Hepatocyte (in vitro differentiated cells): Measurements from ENCODE around the gene NTSR2. TPM values are rescaled to one million over a fixed set of nuclear protein-coding genes. Genes with fewer than 3 reads are reported as not detected.

Experiments used
- DNase-seq: peaks from one replicate; pipeline ENCODE4 v3.0.0-alpha.2; 2016; ENCODE audit warnings: low spot score
- H2AFZ ChIP-seq: fragments of 200-600 bp; sonication (generic); 2 replicates; pipeline ENCODE4 v1.6.0; 2016; ENCODE audit warnings: antibody characterized with exemption, mild to moderate bottlenecking
- H3K27ac ChIP-seq: fragments of 200-600 bp; sonication (generic); 2 replicates; pipeline ENCODE4 v1.5.1; 2016; ENCODE audit warnings: mild to moderate bottlenecking
- H3K27me3 ChIP-seq: fragments of 200-600 bp; sonication (generic); 2 replicates; pipeline ENCODE4 v1.6.1; 2016
- H3K36me3 ChIP-seq: fragments of 200-600 bp; sonication (generic); replicated peaks from 2 replicates; pipeline ENCODE4 v1.5.1; 2016; ENCODE audit warnings: low read depth; ENCODE audit not compliant: insufficient read depth
- H3K4me1 ChIP-seq: fragments of 200-600 bp; sonication (generic); 2 replicates; pipeline ENCODE4 v1.5.1; 2016; ENCODE audit warnings: mild to moderate bottlenecking, moderate library complexity; ENCODE audit not compliant: insufficient read depth
- H3K4me2 ChIP-seq: fragments of 200-600 bp; sonication (generic); 2 replicates; pipeline ENCODE4 v1.6.0; 2016
- H3K4me3 ChIP-seq: fragments of 200-600 bp; sonication (generic); 2 replicates; pipeline ENCODE4 v1.5.1; 2016; ENCODE audit warnings: mild to moderate bottlenecking
- H3K79me2 ChIP-seq: fragments of 200-600 bp; sonication (generic); 2 replicates; pipeline ENCODE4 v1.6.0; 2017; ENCODE audit warnings: mild to moderate bottlenecking
- H3K9me2 ChIP-seq: fragments of 200-600 bp; sonication (generic); replicated peaks from 2 replicates; pipeline ENCODE4 v1.6.0; 2017; ENCODE audit warnings: mild to moderate bottlenecking; ENCODE audit not compliant: insufficient read depth
- H3K9me3 ChIP-seq: fragments of 200-600 bp; sonication (generic); 2 replicates; pipeline ENCODE4 v1.5.1; 2016; ENCODE audit warnings: low read depth, mild to moderate bottlenecking
- H4K20me1 ChIP-seq: fragments of 200-600 bp; sonication (generic); 2 replicates; pipeline ENCODE4 v1.6.0; 2016; ENCODE audit warnings: mild to moderate bottlenecking; ENCODE audit not compliant: insufficient read depth, poor library complexity, severe bottlenecking
- CTCF ChIP-seq: fragments of 200-600 bp; sonication (generic); IDR thresholded peaks from 2 replicates; pipeline ENCODE4 v1.5.1; 2016; ENCODE audit warnings: antibody characterized with exemption, mild to moderate bottlenecking; ENCODE audit not compliant: poor library complexity
- EZH2 ChIP-seq: fragments of 200-600 bp; sonication (generic); IDR thresholded peaks from 2 replicates; pipeline ENCODE4 v1.6.1; 2016; ENCODE audit warnings: antibody characterized with exemption, mild to moderate bottlenecking, borderline replicate concordance
- EZH2phosphoT487 ChIP-seq: fragments of 200-600 bp; sonication (generic); IDR thresholded peaks from one replicate; pipeline ENCODE4 v1.6.1; 2018; ENCODE audit warnings: antibody characterized with exemption, mild to moderate bottlenecking, low read depth, moderate library complexity; ENCODE audit not compliant: unreplicated experiment, severe bottlenecking
- WGBS: methylation state at CpG from one replicate; pipeline ENCODE4 v1.1.6; 2016; ENCODE audit warnings: low lambda C conversion rate; ENCODE audit errors: missing lambda C conversion rate; 5-methylcytosine and 5-hydroxymethylcytosine counted together
- polyA plus RNA-seq: library from polyadenylated mRNA; unstranded; fragments of >200 nt; fragmentation: Nextera tagmentation; extraction: Ambion mirVana; gene quantifications from 2 replicates; pipeline ENCODE4 v1.2.1, GENCODE V29; 2016
- total RNA-seq: library from RNA; depleted of rRNA; stranded (reverse); fragments of >200 nt; gene quantifications from 2 replicates; pipeline ENCODE4 v1.2.3, GENCODE V29; 2014

NTSR2 gene
- total and polyA plus RNA-seq, 2 experiments from 2014 or later, result 0.28 TPM; not detected in 1

GRCh38 chr2:11712866-11713265 is 42.9 kb upstream of the NTSR2 start:
- H4K20me1 ChIP-seq, result no peaks in the 10 kb centered on the region
- H3K4me3 ChIP-seq, result no peak overlapping the region
- no peak overlapping the region for H3K27ac ChIP-seq
- no peaks in the 10 kb centered on the region for H3K9me2 ChIP-seq
- H3K36me3 ChIP-seq, result no peaks in the 10 kb centered on the region
- H2AFZ ChIP-seq, result no peak overlapping the region
- H3K27me3 ChIP-seq, result no peaks in the 10 kb centered on the region
- H3K4me1 ChIP-seq, result peaks cover 17% of the 10 kb centered on the region
- 89% methylated on average over 2 of the region's 2 CpGs for WGBS
- TF ChIP-seq EZH2phosphoT487 (no peak), EZH2 (no peak)
- no peaks in the 10 kb centered on the region for H3K9me3 ChIP-seq
- DNase-seq, result no peak
- no peaks in the 10 kb centered on the region for H3K79me2 ChIP-seq
- H3K4me2 ChIP-seq, result no peak overlapping the region

- WGBS, result 95% methylated on average over 7 of the region's 8 CpGs
- Histone ChIP-seq H3K36me3 (no peaks in the 10 kb centered on the region), H3K4me1 (peaks cover 11% of the 10 kb centered on the region), H3K4me2 (no peak overlapping the region), H3K4me3 (no peak overlapping the region), H3K9me3 (no peaks in the 10 kb centered on the region), H3K9me2 (no peaks in the 10 kb centered on the region), H3K79me2 (no peaks in the 10 kb centered on the region), H4K20me1 (no peaks in the 10 kb centered on the region), H3K27me3 (no peaks in the 10 kb centered on the region), H3K27ac (no peak overlapping the region), H2AFZ (no peak overlapping the region)
- DNase-seq, result no peak
- no peak for TF ChIP-seq EZH2
- TF ChIP-seq CTCF, result no peak
- no peak for TF ChIP-seq EZH2phosphoT487
Measured at GRCh38 chr2:11711751-11712150, 41.8 kb upstream of the NTSR2 start.

- no peaks in the 10 kb centered on the region for H3K36me3 ChIP-seq
- no peak overlapping the region for H3K4me3 ChIP-seq
- H4K20me1 ChIP-seq, result no peaks in the 10 kb centered on the region
- no peaks in the 10 kb centered on the region for H3K79me2 ChIP-seq
- no peak overlapping the region for H2AFZ ChIP-seq
- H3K4me2 ChIP-seq, result no peak overlapping the region
- H3K4me1 ChIP-seq, result peaks cover 11% of the 10 kb centered on the region
- H3K27ac ChIP-seq, result no peak overlapping the region
- 88% methylated on average over 1 of the region's 1 CpG for WGBS
- TF ChIP-seq EZH2 (no peak), EZH2phosphoT487 (no peak), CTCF (no peak)
- H3K9me2 ChIP-seq, result no peaks in the 10 kb centered on the region
- H3K9me3 ChIP-seq, result no peaks in the 10 kb centered on the region
- H3K27me3 ChIP-seq, result no peaks in the 10 kb centered on the region
- no peak for DNase-seq
Measured at GRCh38 chr2:11711354-11711716, 41.3 kb upstream of the NTSR2 start.

DNA sequence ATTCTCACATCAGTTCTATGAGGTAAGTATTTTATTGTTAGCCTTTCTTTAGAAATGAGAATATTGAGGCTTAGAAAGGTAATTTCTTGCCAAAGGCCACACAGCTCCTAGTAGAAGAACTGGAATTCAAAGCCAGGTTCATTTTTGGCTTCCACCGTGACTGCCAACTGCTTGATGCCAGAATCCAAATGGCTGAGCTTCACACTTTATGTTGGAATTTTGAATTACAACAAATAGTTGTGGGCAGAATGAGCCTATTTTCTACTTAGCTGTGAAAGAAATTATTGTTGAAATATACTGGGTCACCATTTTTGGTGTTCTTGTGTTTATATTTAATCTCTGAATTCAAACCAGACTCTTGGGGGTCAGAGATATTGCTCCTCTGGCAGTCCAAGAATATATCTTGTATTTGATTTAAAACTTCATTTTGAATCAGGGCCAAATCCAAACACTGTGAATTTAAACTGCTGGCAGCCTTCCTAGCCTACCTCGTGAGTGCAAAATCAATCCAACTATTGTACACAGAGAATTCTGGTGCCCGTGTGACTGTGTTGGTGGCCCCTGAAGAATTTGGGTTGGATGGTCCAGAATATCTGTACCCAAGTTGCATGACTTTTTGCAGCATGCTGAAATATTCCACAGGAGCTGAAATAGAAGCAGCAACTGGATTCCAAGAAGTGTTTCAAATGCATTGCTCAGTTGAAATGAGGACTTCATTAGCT is 40.8 kb upstream of the NTSR2 start:
- 44% methylated on average over 3 of the region's 3 CpGs for WGBS
- Histone ChIP-seq H3K4me2 (no peak overlapping the region), H3K79me2 (no peaks in the 10 kb centered on the region), H3K27me3 (no peaks in the 10 kb centered on the region), H3K9me3 (no peaks in the 10 kb centered on the region), H3K9me2 (no peaks in the 10 kb centered on the region), H3K27ac (no peak overlapping the region), H3K4me3 (no peak overlapping the region), H3K4me1 (peaks cover 11% of the 10 kb centered on the region), H3K36me3 (no peaks in the 10 kb centered on the region), H4K20me1 (no peaks in the 10 kb centered on the region), H2AFZ (no peak overlapping the region)
- TF ChIP-seq EZH2phosphoT487 (no peak), CTCF (no peak), EZH2 (no peak)
- DNase-seq, result no peak
